Tibial nerve (tissue), 4 donors: ENCODE results near the gene CACTIN. TPM values are rescaled to one million over a fixed set of nuclear protein-coding genes. Genes with fewer than 3 reads are reported as not detected.
"Not testable (repeated sequence)": the region's sequence is repeated elsewhere in the genome, so short reads cannot be mapped to it uniquely, and the experiment has no call there.

Source experiments
- DNase-seq, 2 donors: peaks; one replicate each; pipeline ENCODE4 v3.0.0-alpha.2; 2019; ENCODE audit warnings: low spot score in 2 of 2
- H3K27ac ChIP-seq, 4 donors: fragments of 200-600 bp; sonication (generic) in 3 of 4; one replicate each; pipeline ENCODE4 v1.5.1; 2017 to 2019; ENCODE audit warnings: mild to moderate bottlenecking in 1 of 4
- H3K27me3 ChIP-seq, 2 donors: fragments of 200-600 bp; sonication (generic) in 1 of 2; one replicate each; pipeline versions ENCODE4 v1.5.1 to v1.6.0; 2017 to 2019
- H3K36me3 ChIP-seq, 3 donors: fragments of 200-600 bp; sonication (generic); one replicate each; pipeline ENCODE4 v1.5.1; 2018 to 2019
- H3K4me1 ChIP-seq, 4 donors: fragments of 200-600 bp; sonication (generic) in 3 of 4; one replicate each; pipeline ENCODE4 v1.5.1; 2017 to 2019
- H3K4me3 ChIP-seq, 4 donors: fragments of 200-600 bp; sonication (generic) in 3 of 4; one replicate each; pipeline ENCODE4 v1.5.1; 2017 to 2019; ENCODE audit warnings: mild to moderate bottlenecking in 1 of 4, moderate library complexity in 1 of 4
- H3K9me3 ChIP-seq, 4 donors: fragments of 200-600 bp; sonication (generic) in 3 of 4; one replicate each; pipeline ENCODE4 v1.5.1; 2017 to 2019
- EP300 ChIP-seq, 2 donors: sonication (generic); formaldehyde crosslinking; IDR thresholded peaks; one replicate each; pipeline ENCODE4 v1.6.1; 2017; ENCODE audit warnings: antibody characterized with exemption in 2 of 2, mild to moderate bottlenecking in 1 of 2
- POLR2A ChIP-seq, 2 donors: fragments of 450-650 bp; IDR thresholded peaks; one replicate each; pipeline ENCODE4 v1.6.1; 2017; ENCODE audit warnings: antibody characterized with exemption in 2 of 2, mild to moderate bottlenecking in 2 of 2, moderate library complexity in 2 of 2
- WGBS, 2 donors: methylation state at CpG; one replicate each; pipeline ENCODE4 v1.1.5; 2018; 5-methylcytosine and 5-hydroxymethylcytosine counted together
- total RNA-seq, 4 donors: library from RNA; depleted of rRNA; stranded (reverse); fragments of >200 nt; gene quantifications; one replicate each; pipeline ENCODE4 v1.1.0, GENCODE V29; 2016
- TF ChIP-seq, protein P1 (sequence below), 5 experiments: fragments of 200-600 bp in 3 of 5; fragments of 450-650 bp in 2 of 5; sonication (generic) in 3 of 5; IDR thresholded peaks; one replicate each; pipeline ENCODE4 v1.5.1; 2016 to 2019; ENCODE audit warnings: antibody characterized with exemption in 5 of 5, mild to moderate bottlenecking in 3 of 5, moderate library complexity in 2 of 5

Gene CACTIN
- total RNA-seq, 4 donors from 2014 or later: 22.9 to 59.1 (median 42.7) TPM

DNA sequence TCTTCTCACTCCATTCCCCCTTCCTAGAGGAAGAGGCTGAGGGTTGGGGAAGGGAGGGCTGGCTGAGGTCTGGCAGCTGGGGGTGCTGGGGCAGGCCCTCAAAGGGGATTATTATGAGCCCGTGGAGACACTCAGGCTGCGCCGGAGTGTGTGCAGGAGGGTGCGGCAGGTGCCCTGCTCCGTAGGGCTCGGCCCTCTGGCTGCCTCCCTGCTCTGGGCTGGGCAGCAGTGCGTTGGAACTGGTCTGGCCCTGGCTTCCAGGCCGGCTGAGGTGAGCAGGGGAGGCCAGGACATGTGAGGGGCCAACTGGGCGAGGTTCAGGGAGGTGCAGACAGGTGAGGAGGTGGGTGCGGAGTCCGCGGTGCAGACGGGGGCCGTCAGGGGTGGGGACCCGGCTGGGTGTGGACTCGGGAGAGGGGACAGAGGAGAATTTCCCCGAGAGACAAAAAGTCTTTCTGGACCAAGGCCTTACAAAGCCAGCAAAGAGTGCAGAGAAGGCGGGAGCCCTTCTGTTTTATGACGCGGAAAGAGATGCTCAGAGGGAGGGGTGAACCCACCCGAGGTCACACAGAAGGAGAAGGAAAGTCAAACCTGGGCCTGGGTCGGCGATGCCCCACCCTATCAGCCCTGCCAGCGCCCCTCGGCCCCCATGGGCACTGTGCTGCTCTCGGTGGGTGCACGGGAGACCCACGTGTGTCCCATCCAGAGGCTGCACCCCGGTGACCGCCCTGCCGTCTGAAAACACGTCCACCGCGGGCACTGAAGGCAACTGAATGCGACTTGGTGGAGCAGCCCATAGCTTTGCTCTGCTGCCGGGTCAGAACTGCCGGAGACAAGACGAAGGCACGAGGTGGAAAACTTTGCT is 42.7 kb upstream of the CACTIN start:
- TF ChIP-seq, protein P1, sequence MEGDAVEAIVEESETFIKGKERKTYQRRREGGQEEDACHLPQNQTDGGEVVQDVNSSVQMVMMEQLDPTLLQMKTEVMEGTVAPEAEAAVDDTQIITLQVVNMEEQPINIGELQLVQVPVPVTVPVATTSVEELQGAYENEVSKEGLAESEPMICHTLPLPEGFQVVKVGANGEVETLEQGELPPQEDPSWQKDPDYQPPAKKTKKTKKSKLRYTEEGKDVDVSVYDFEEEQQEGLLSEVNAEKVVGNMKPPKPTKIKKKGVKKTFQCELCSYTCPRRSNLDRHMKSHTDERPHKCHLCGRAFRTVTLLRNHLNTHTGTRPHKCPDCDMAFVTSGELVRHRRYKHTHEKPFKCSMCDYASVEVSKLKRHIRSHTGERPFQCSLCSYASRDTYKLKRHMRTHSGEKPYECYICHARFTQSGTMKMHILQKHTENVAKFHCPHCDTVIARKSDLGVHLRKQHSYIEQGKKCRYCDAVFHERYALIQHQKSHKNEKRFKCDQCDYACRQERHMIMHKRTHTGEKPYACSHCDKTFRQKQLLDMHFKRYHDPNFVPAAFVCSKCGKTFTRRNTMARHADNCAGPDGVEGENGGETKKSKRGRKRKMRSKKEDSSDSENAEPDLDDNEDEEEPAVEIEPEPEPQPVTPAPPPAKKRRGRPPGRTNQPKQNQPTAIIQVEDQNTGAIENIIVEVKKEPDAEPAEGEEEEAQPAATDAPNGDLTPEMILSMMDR (IDR thresholded peaks at IDR 0.05): no peak
- TF ChIP-seq POLR2A (IDR thresholded peaks at IDR 0.05): no peak
- Histone ChIP-seq H3K27me3 (no peaks in the 10 kb centered on the region), H3K4me1 (peaks cover 5 to 63% (median 42%) of the 10 kb centered on the region in 4 donors), H3K4me3 (peak overlapping the region in 1 of 4 donors; percentile 36), H3K9me3 (peaks cover 0 to 11% (median 0%) of the 10 kb centered on the region in 4 donors), H3K27ac (peak overlapping the region; percentile 90 to 99 (median 93)), H3K36me3 (peaks cover 0 to 32% (median 0%) of the 10 kb centered on the region in 3 donors)
- 42 to 45% methylated on average over 30 to 39 of the region's 39 CpGs for WGBS, 2 donors
- no peak for DNase-seq

GRCh38 chr19:3668331-3669081 is 41.9 kb upstream of the CACTIN start:
- 46 to 62% methylated on average over 25 to 34 of the region's 34 CpGs for WGBS, 2 donors
- TF ChIP-seq EP300 (IDR thresholded peaks at IDR 0.05) (no peak), POLR2A (IDR thresholded peaks at IDR 0.05) (no peak)
- TF ChIP-seq, protein P1 (IDR thresholded peaks at IDR 0.05): no peak
- H3K27ac ChIP-seq: peak overlapping the region; percentile 90 to 99 (median 93)
- peaks cover 0 to 3% (median 0%) of the 10 kb centered on the region in 4 donors for H3K9me3 ChIP-seq
- H3K4me1 ChIP-seq: peaks cover 5 to 63% (median 42%) of the 10 kb centered on the region in 4 donors
- no peak for DNase-seq
- H3K4me3 ChIP-seq: no peak overlapping the region
- peaks cover 0 to 33% (median 7%) of the 10 kb centered on the region in 3 donors for H3K36me3 ChIP-seq
- H3K27me3 ChIP-seq: no peaks in the 10 kb centered on the region

GRCh38 chr19:3667766-3668165 is 41.2 kb upstream of the CACTIN start:
- no peak for DNase-seq
- WGBS, 2 donors: 85 to 87% methylated on average over 11 to 17 of the region's 17 CpGs
- Histone ChIP-seq H3K27ac (peak overlapping the region; percentile 90 to 99 (median 93)), H3K36me3 (peaks cover 0 to 34% (median 8%) of the 10 kb centered on the region in 3 donors), H3K9me3 (no peaks in the 10 kb centered on the region), H3K4me3 (no peak overlapping the region), H3K27me3 (no peaks in the 10 kb centered on the region), H3K4me1 (peaks cover 5 to 63% (median 42%) of the 10 kb centered on the region in 4 donors)
- TF ChIP-seq, protein P1 (IDR thresholded peaks at IDR 0.05): no peak
- TF ChIP-seq POLR2A (IDR thresholded peaks at IDR 0.05) (no peak), EP300 (IDR thresholded peaks at IDR 0.05) (no peak)

DNA sequence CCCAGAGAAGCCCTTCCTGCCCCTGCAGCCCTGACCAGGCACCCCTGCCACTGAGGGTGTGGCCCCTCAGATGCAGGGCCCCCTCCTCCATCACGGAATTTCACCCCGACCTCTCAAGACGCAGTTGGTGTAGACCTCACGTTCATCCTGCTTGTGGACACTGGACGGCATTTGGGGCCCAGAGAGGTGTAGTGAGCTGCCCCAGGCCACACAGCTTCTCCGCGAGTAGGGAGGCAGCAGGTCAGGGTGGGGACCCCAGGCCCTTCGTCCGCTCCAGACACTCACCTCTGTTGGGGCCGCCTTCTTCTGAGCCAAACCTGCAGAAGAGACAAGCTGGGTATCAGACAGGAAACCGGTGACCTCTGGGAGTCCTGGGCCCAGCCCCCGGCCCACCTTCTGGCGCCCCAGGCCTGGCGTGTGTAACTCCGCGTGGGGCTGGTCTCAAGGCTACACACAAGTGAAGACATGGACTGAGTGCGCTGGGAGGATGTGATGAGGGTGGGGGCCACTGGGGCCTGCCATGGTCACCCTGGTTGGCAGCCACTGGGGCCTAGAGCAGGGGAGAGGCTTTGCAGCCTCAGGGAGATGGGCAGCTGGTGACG is 40.5 kb upstream of the CACTIN start:
- no peaks in the 10 kb centered on the region for H3K27me3 ChIP-seq
- H3K4me1 ChIP-seq: peaks cover 5 to 59% (median 39%) of the 10 kb centered on the region in 4 donors
- H3K36me3 ChIP-seq: peaks cover 0 to 40% (median 8%) of the 10 kb centered on the region in 3 donors
- TF ChIP-seq, protein P1 (IDR thresholded peaks at IDR 0.05): no peak
- TF ChIP-seq POLR2A (IDR thresholded peaks at IDR 0.05) (no peak), EP300 (IDR thresholded peaks at IDR 0.05) (no peak)
- no peaks in the 10 kb centered on the region for H3K9me3 ChIP-seq
- DNase-seq: no peak
- 81 to 89% methylated on average over 10 to 18 of the region's 18 CpGs for WGBS, 2 donors
- peak overlapping the region in 2 of 4 donors; percentile 93 to 99 for H3K27ac ChIP-seq
- H3K4me3 ChIP-seq: no peak overlapping the region

DNA sequence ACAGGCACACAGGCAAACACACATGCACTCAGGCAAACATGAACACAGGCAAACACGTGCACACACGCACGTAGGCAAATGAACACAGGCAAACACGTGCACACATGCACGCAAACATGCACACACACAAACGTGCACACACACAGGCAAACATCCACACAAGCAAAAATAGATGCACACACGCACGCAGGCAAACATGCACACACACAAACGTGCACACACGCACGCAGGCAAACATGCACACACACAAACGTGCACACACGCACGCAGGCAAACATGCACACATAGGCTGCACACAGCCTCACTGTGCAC is 39.9 kb upstream of the CACTIN start:
- Histone ChIP-seq H3K36me3 (peaks cover 0 to 46% (median 14%) of the 10 kb centered on the region in 3 donors), H3K4me1 (peaks cover 5 to 52% (median 33%) of the 10 kb centered on the region in 4 donors)
- 87 to 90% methylated on average over 11 to 14 of the region's 14 CpGs for WGBS, 2 donors
- H3K27ac ChIP-seq, H3K4me3 ChIP-seq, DNase-seq, H3K9me3 ChIP-seq, H3K27me3 ChIP-seq: not testable (repeated sequence)
